Breast epithelium (tissue), 3 donors: ENCODE measurements around the gene ANKRD11.

Source experiments
- POLR2AphosphoS5 ChIP-seq, 3 donors: sonication (generic); formaldehyde crosslinking; IDR thresholded peaks; one replicate each; pipeline ENCODE4 v1.6.1; 2017; ENCODE audit warnings: antibody characterized with exemption in 3 of 3
- TF ChIP-seq, protein P1 (sequence below), 3 donors: fragments of 450-650 bp; IDR thresholded peaks; one replicate each; pipeline ENCODE4 v1.5.1; 2016 to 2017; ENCODE audit warnings: antibody characterized with exemption in 3 of 3, mild to moderate bottlenecking in 3 of 3, moderate library complexity in 3 of 3

DNA sequence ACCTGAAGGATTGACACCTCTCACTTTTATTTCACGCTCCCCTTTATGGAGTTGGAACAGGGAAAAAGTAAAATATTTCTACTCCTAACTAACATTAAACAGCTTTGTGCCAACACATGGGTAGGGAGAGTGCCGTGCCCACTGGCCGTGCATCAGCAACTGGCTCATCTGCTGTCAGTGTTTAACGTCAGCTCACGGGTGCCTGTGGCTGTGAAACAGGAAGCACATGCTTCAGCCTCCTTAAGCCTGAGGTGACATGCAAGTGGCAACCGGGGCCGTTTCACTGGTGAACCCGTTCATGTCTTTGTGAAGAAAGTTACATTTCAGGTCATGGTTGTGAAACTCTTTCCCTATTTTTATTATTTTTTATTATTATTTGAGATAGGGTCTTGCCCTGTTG, 21.0 kb upstream of the ANKRD11 start:
- no peak for TF ChIP-seq POLR2AphosphoS5 (IDR thresholded peaks at IDR 0.05)
- TF ChIP-seq, protein P1, sequence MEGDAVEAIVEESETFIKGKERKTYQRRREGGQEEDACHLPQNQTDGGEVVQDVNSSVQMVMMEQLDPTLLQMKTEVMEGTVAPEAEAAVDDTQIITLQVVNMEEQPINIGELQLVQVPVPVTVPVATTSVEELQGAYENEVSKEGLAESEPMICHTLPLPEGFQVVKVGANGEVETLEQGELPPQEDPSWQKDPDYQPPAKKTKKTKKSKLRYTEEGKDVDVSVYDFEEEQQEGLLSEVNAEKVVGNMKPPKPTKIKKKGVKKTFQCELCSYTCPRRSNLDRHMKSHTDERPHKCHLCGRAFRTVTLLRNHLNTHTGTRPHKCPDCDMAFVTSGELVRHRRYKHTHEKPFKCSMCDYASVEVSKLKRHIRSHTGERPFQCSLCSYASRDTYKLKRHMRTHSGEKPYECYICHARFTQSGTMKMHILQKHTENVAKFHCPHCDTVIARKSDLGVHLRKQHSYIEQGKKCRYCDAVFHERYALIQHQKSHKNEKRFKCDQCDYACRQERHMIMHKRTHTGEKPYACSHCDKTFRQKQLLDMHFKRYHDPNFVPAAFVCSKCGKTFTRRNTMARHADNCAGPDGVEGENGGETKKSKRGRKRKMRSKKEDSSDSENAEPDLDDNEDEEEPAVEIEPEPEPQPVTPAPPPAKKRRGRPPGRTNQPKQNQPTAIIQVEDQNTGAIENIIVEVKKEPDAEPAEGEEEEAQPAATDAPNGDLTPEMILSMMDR (IDR thresholded peaks at IDR 0.05), result no peak
